Fibroblast of lung (primary cell): ENCODE measurements around the gene SPATA22. TPM values are rescaled to one million over a fixed set of nuclear protein-coding genes. Genes with fewer than 3 reads are reported as not detected.
"Not testable (repeated sequence)": the region's sequence is repeated elsewhere in the genome, so short reads cannot be mapped to it uniquely, and the experiment has no call there.

ENCODE experiments used
- DNase-seq, 2 donors: peaks; one replicate each; pipeline versions ENCODE4 v3.0.0 to v3.0.0-alpha.2; 2010; ENCODE audit warnings: low read depth in 2 of 2
- H2AFZ ChIP-seq: 2 replicates; pipeline ENCODE4 v1.5.1; 2012; ENCODE audit warnings: low read length, control low read depth, inconsistent platforms
- H3K27ac ChIP-seq: 2 replicates; pipeline ENCODE4 v1.5.1; 2011; ENCODE audit warnings: low read length, control low read depth; ENCODE audit not compliant: insufficient read depth
- H3K27me3 ChIP-seq: 2 replicates; pipeline ENCODE4 v1.5.1; 2011; ENCODE audit warnings: mild to moderate bottlenecking, low read length; ENCODE audit not compliant: control insufficient read depth, insufficient read depth
- H3K36me3 ChIP-seq: 2 replicates; pipeline ENCODE4 v1.5.1; 2011; ENCODE audit warnings: low read length; ENCODE audit not compliant: control insufficient read depth, insufficient read depth
- H3K4me1 ChIP-seq: 2 replicates; pipeline ENCODE4 v1.5.1; 2011; ENCODE audit warnings: low read length; ENCODE audit not compliant: control insufficient read depth, insufficient read depth; ENCODE audit errors: extremely low read depth
- H3K4me2 ChIP-seq: 2 replicates; pipeline ENCODE4 v1.5.1; 2011; ENCODE audit warnings: low read length, control low read depth; ENCODE audit not compliant: insufficient read depth; ENCODE audit errors: extremely low read depth
- H3K4me3 ChIP-seq, 4 experiments: fragments of 200-600 bp in 1 of 4; sonication (generic) in 1 of 4; replicated peaks in 1 of 4; 2 replicates each; pipeline ENCODE4 v1.5.1; 2011 to 2016; ENCODE audit warnings: low read length in 4 of 4, low read depth in 3 of 4, mild to moderate bottlenecking in 3 of 4, control low read depth in 2 of 4, inconsistent platforms in 1 of 4, mixed read lengths in 1 of 4; ENCODE audit not compliant: insufficient read depth in 1 of 4; ENCODE audit errors: control extremely low read depth in 1 of 4
- H3K79me2 ChIP-seq: 2 replicates; pipeline ENCODE4 v1.5.1; 2012; ENCODE audit warnings: mild to moderate bottlenecking, low read length, inconsistent platforms; ENCODE audit not compliant: control insufficient read depth, insufficient read depth
- H3K9ac ChIP-seq: 2 replicates; pipeline ENCODE4 v1.5.1; 2011; ENCODE audit warnings: mild to moderate bottlenecking, low read length, control low read depth; ENCODE audit not compliant: insufficient read depth
- H3K9me3 ChIP-seq: 2 replicates; pipeline ENCODE4 v1.5.1; 2012; ENCODE audit warnings: low read depth, low read length; ENCODE audit not compliant: control insufficient read depth, insufficient read depth
- H4K20me1 ChIP-seq: 2 replicates; pipeline ENCODE4 v1.5.1; 2011; ENCODE audit warnings: low read length; ENCODE audit not compliant: control insufficient read depth, insufficient read depth; ENCODE audit errors: extremely low read depth
- EZH2 ChIP-seq: IDR thresholded peaks from 2 replicates; pipeline ENCODE4 v1.5.1; 2012; ENCODE audit warnings: low read length, control low read depth, mild to moderate bottlenecking; ENCODE audit errors: missing control alignments
- polyA plus RNA-seq, 2 donors: library from polyadenylated mRNA; depleted of rRNA in 1 of 2; stranded (reverse) in 1 of 2; unstranded in 1 of 2; fragments of >200 nt; gene quantifications; 2 replicates each; pipeline ENCODE4 v1.2.1, GENCODE V29; 2011 to 2012; ENCODE audit warnings: missing spikeins in 1 of 2
- total RNA-seq: library from RNA; depleted of rRNA; stranded (reverse); fragments of >200 nt; gene quantifications from 2 replicates; pipeline ENCODE4 v1.2.1, GENCODE V29; 2014
- TF ChIP-seq, protein P1 (sequence below), 2 donors: IDR thresholded peaks in 1 of 2; conservative IDR thresholded peaks in 1 of 2; 1 replicate in 1 of 2; 2 replicates in 1 of 2; pipeline ENCODE4 v1.5.1; 2011 to 2012; ENCODE audit warnings: low read length in 2 of 2, control low read depth in 1 of 2, inconsistent platforms in 1 of 2, low read depth in 1 of 2, mild to moderate bottlenecking in 1 of 2

Gene SPATA22
- total and polyA plus RNA-seq, 2 donors (not counting 1 experiment from before 2014, with no cell fraction given): 0.17 to 0.33 TPM

DNA sequence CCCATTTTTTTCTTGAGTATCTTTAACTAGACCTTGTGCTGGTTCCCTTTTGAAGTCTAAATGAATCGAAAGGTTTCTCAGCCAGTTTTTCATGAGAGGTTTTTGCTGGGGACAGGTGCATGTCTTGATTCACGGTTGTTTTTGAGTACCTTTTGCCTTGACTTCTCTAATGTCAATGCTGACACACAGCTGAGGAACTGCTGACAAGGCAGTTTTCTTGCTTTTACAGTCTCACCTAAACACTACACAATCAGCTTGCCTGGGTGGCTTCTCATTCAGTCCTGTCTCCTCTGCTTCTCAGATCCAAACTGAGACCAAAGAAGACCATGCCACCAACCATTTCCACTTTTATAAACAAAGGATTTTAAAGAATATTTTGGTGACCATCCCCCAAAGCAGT is 53.4 kb downstream of the SPATA22 start:
- Histone ChIP-seq H3K36me3 (no peaks in the 10 kb centered on the region), H2AFZ (no peak overlapping the region), H3K4me2 (no peak overlapping the region), H3K27me3 (no peaks in the 10 kb centered on the region), H3K27ac (no peak overlapping the region), H3K9me3 (no peaks in the 10 kb centered on the region), H3K9ac (no peak overlapping the region), H3K4me1 (no peaks in the 10 kb centered on the region), H3K79me2 (no peaks in the 10 kb centered on the region), H3K4me3 (no peak overlapping the region), H4K20me1 (no peaks in the 10 kb centered on the region)
- DNase-seq: no peak
- TF ChIP-seq EZH2: no peak
- TF ChIP-seq, protein P1, sequence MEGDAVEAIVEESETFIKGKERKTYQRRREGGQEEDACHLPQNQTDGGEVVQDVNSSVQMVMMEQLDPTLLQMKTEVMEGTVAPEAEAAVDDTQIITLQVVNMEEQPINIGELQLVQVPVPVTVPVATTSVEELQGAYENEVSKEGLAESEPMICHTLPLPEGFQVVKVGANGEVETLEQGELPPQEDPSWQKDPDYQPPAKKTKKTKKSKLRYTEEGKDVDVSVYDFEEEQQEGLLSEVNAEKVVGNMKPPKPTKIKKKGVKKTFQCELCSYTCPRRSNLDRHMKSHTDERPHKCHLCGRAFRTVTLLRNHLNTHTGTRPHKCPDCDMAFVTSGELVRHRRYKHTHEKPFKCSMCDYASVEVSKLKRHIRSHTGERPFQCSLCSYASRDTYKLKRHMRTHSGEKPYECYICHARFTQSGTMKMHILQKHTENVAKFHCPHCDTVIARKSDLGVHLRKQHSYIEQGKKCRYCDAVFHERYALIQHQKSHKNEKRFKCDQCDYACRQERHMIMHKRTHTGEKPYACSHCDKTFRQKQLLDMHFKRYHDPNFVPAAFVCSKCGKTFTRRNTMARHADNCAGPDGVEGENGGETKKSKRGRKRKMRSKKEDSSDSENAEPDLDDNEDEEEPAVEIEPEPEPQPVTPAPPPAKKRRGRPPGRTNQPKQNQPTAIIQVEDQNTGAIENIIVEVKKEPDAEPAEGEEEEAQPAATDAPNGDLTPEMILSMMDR (conservative IDR thresholded peaks at IDR 0.05 in 1 of 2, IDR thresholded peaks at IDR 0.05 in 1 of 2; ENCODE audit: low read depth in 1 of 2, low read length in 2 of 2): no peak

DNA sequence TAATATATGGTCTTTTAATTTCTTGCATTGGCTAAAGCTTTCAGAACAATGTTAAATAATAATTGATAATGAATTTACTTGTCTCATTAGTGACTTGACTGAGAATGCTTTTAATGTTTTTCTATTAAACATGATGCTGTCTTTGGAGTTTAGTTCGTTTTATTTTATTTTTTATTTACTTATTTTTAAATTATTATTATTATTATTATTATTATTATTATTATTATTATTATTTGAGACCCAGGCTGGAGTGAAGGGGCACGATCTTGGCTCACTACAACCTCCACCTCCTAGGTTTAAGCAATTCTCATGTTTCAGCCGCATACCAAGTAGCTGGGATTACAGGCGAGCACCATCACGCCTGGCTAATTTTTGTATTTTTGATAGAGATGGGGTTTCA is 56.0 kb downstream of the SPATA22 start:
- Histone ChIP-seq H3K4me2 (no peak overlapping the region), H3K36me3 (no peaks in the 10 kb centered on the region), H3K9me3 (no peaks in the 10 kb centered on the region), H3K27me3 (no peaks in the 10 kb centered on the region), H3K4me1 (no peaks in the 10 kb centered on the region), H3K4me3 (no peak overlapping the region), H3K79me2 (no peaks in the 10 kb centered on the region), H3K9ac (no peak overlapping the region), H2AFZ (no peak overlapping the region), H4K20me1 (no peaks in the 10 kb centered on the region), H3K27ac (no peak overlapping the region)
- DNase-seq: no peak
- TF ChIP-seq, protein P1 (conservative IDR thresholded peaks at IDR 0.05 in 1 of 2, IDR thresholded peaks at IDR 0.05 in 1 of 2; ENCODE audit: low read depth in 1 of 2, low read length in 2 of 2): no peak
- TF ChIP-seq EZH2: no peak

DNA sequence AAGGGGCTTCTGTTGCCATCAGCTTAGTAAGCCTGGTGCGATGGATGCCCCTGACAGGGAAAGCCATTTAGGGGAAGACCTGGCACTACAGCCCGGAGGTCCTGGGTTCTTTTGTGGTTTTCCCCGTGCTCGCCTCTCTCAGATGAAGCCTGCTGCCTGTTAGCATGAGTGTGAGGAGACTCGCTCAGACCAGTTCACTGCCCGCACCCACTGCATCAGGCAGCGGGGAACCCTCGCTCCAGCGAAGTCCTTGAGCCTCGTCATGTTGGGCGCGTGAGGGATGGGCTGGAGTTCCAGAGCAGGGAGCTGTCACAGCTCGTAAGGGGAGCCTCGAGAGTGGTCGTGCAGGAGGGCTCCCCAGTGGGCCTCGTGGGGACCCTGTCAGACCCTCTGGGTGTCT is 59.4 kb downstream of the SPATA22 start:
- H4K20me1 ChIP-seq, H3K27me3 ChIP-seq, H3K4me2 ChIP-seq, H3K9me3 ChIP-seq, DNase-seq, H2AFZ ChIP-seq, H3K79me2 ChIP-seq, H3K4me3 ChIP-seq, H3K36me3 ChIP-seq, H3K4me1 ChIP-seq, H3K9ac ChIP-seq, H3K27ac ChIP-seq: not testable (repeated sequence)
